HG02840 (cell line): ENCODE measurements around the gene XRCC1.
A peak's percentile ranks its signal among the peaks of the same experiment; 100 is the strongest.
"Not testable (repeated sequence)": the region's sequence is repeated elsewhere in the genome, so short reads cannot be mapped to it uniquely, and the experiment has no call there.

Experiments
- ATAC-seq: cut with Tn5 transposase; IDR thresholded peaks from one replicate; pipeline ENCODE4 v1.9.1; 2021; ENCODE audit warnings: mild to moderate bottlenecking, moderate library complexity, moderate number of reproducible peaks; ENCODE audit not compliant: unreplicated experiment, low FRiP score

Gene XRCC1

GRCh38 chr19:43525836-43526771 lies 49.2 kb downstream of the XRCC1 start:
- no peak for ATAC-seq

GRCh38 chr19:43524922-43525835 lies 50.1 kb downstream of the XRCC1 start:
- no peak for ATAC-seq

- not testable (repeated sequence) for ATAC-seq
These were observed 51.6 kb downstream of the XRCC1 start for GRCh38 chr19:43523696-43524095.

- ATAC-seq, result no peak
These were observed 52.4 kb downstream of the XRCC1 start for GRCh38 chr19:43522929-43523328.

- ATAC-seq, result no peak
These were observed 55.8 kb downstream of the XRCC1 start for GRCh38 chr19:43519436-43520088.

- no peak for ATAC-seq
These were observed 57.3 kb downstream of the XRCC1 start for GRCh38 chr19:43518051-43518450.

GRCh38 chr19:43512399-43512798 lies 62.9 kb downstream of the XRCC1 start:
- ATAC-seq, result not testable (repeated sequence)

GRCh38 chr19:43511324-43511723 lies 64.0 kb downstream of the XRCC1 start:
- no peak for ATAC-seq

- no peak for ATAC-seq
These were observed 64.6 kb downstream of the XRCC1 start for GRCh38 chr19:43510713-43511112.

- no peak for ATAC-seq
These were observed 67.4 kb downstream of the XRCC1 start for GRCh38 chr19:43507880-43508279.

- ATAC-seq, result no peak
These were observed 68.7 kb downstream of the XRCC1 start for GRCh38 chr19:43506629-43507028.

- ATAC-seq, result no peak
These were observed 69.4 kb downstream of the XRCC1 start for GRCh38 chr19:43505941-43506340.

GRCh38 chr19:43505186-43505456 lies 70.2 kb downstream of the XRCC1 start:
- ATAC-seq, result no peak

GRCh38 chr19:43504426-43505185 lies 70.7 kb downstream of the XRCC1 start, which contains the start of gene PHLDB3:
Gene PHLDB3, minus strand, starts transcription at chr19:43504746. Its CDS starts 628 bp downstream, at chr19:43504118.
- ATAC-seq, result peak; percentile 11

GRCh38 chr19:43503501-43504425 lies 71.6 kb downstream of the XRCC1 start:
- peak; percentile 92 for ATAC-seq

- ATAC-seq, result no peak
These were observed 72.8 kb downstream of the XRCC1 start for GRCh38 chr19:43502419-43502976.

GRCh38 chr19:43501661-43502418 lies 73.5 kb downstream of the XRCC1 start:
- ATAC-seq, result no peak

- no peak for ATAC-seq
These were observed 76.3 kb downstream of the XRCC1 start for GRCh38 chr19:43499042-43499441.
